GM12873 (cell line): ENCODE results near the gene FBXW8.

ENCODE experiments used
- TF ChIP-seq, protein P1 (sequence below): IDR thresholded peaks from 2 replicates; pipeline ENCODE4 v1.5.1; 2012; ENCODE audit warnings: low read depth, mild to moderate bottlenecking, moderate library complexity, low read length, control low read depth; ENCODE audit not compliant: insufficient read depth; ENCODE audit errors: missing control alignments

FBXW8 gene, protein sequence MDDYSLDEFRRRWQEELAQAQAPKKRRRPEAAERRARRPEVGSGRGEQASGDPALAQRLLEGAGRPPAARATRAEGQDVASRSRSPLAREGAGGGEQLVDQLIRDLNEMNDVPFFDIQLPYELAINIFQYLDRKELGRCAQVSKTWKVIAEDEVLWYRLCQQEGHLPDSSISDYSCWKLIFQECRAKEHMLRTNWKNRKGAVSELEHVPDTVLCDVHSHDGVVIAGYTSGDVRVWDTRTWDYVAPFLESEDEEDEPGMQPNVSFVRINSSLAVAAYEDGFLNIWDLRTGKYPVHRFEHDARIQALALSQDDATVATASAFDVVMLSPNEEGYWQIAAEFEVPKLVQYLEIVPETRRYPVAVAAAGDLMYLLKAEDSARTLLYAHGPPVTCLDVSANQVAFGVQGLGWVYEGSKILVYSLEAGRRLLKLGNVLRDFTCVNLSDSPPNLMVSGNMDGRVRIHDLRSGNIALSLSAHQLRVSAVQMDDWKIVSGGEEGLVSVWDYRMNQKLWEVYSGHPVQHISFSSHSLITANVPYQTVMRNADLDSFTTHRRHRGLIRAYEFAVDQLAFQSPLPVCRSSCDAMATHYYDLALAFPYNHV

DNA sequence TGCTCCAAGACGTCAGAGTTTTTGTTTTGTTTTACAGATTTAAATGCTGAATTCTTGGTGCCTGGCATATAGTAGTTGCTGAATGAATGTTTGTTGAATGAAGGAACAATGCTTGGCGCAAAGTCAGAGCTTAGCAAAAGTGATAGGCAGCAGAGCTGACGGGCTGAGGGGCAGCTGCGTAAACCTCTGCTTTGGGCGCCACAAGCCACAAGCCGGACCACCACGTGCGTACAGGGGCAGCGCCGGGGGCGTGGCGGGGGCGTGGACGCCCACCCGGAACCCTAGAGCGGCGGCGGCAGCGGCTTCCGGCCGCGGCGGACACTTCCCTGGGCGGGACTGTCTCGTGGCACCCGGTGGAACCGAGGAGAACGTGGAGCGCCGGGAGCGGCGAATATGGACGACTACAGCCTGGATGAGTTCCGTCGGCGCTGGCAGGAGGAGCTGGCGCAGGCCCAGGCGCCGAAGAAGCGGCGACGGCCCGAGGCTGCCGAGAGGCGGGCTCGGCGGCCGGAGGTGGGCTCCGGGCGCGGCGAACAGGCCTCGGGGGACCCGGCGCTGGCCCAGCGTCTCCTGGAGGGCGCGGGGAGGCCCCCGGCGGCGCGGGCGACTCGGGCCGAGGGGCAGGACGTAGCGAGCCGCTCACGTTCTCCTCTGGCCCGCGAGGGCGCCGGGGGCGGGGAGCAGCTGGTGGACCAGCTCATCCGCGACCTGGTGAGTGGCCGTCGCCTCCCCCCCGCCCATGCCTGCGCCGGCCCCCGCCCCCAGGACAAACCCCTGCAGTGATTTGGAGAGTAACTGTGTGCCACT is at the start of gene FBXW8:
Gene FBXW8 (plus strand): TSS at position 306 of the 807 bp plus-strand sequence. CDS start 88 bp downstream, at position 394.
- TF ChIP-seq, protein P1, sequence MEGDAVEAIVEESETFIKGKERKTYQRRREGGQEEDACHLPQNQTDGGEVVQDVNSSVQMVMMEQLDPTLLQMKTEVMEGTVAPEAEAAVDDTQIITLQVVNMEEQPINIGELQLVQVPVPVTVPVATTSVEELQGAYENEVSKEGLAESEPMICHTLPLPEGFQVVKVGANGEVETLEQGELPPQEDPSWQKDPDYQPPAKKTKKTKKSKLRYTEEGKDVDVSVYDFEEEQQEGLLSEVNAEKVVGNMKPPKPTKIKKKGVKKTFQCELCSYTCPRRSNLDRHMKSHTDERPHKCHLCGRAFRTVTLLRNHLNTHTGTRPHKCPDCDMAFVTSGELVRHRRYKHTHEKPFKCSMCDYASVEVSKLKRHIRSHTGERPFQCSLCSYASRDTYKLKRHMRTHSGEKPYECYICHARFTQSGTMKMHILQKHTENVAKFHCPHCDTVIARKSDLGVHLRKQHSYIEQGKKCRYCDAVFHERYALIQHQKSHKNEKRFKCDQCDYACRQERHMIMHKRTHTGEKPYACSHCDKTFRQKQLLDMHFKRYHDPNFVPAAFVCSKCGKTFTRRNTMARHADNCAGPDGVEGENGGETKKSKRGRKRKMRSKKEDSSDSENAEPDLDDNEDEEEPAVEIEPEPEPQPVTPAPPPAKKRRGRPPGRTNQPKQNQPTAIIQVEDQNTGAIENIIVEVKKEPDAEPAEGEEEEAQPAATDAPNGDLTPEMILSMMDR, result no peak

DNA sequence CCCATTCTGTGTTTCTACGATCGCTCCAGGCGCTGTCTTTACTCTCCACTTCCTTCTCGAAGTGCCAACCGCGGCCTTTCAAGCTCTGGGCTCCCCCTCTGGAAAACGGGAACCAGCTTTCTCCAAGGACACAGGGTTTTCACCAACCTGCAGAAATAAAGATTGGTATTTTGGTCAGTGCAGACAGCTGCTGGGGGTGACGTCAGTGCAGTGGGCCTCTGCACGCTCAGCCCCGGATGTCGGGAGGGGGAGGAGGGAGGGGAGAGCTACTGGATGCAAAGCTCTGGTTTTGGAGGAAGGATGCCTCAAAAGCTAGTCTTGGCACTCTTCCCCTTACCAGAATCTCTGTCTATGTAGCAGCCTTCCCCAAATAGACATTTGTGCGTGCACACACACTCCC is 49.4 kb upstream of the FBXW8 start:
- TF ChIP-seq, protein P1, result no peak

DNA sequence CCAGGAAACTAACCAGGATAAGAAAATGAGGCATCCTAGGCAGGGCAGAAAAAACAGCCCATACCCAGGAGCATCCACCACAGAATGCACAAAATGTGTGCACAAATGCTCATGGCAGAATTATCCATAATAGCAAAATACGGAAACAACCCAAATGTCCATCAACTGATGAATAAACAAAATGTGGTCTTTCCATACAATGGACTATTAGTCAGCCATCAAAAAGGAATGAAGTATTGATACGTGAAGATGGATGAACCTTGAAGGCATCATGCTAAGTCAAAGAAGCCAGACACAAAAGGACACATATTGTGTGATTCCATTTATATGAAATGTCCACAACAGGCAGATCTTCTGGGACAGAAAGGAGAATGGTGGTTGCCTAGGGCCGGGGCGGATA is 48.6 kb upstream of the FBXW8 start:
- TF ChIP-seq, protein P1, result no peak

DNA sequence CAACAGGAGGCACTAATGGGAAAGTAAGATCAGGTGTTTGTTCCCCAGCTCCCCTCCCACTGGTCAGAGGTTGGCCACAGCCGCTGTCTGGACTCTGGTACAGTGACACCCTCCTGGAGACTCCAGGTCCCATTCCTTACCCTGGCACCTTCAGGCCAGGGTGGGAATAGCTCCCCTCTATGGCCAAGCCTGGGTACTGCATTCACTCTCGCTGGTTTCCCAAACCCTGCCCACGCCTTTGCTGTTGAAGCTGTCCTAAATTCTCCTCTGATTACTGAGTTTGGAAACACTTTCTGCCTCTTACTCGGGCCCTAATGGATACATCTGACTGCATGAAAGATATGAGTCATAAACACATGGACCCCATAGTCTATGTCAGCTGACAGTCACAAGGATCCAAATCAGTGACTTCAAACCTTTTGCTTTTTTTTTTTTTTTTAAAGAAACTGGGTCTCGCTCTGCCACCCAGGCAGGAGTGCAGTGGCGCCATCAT is 47.4 kb upstream of the FBXW8 start:
- TF ChIP-seq, protein P1, result peak; percentile 86

DNA sequence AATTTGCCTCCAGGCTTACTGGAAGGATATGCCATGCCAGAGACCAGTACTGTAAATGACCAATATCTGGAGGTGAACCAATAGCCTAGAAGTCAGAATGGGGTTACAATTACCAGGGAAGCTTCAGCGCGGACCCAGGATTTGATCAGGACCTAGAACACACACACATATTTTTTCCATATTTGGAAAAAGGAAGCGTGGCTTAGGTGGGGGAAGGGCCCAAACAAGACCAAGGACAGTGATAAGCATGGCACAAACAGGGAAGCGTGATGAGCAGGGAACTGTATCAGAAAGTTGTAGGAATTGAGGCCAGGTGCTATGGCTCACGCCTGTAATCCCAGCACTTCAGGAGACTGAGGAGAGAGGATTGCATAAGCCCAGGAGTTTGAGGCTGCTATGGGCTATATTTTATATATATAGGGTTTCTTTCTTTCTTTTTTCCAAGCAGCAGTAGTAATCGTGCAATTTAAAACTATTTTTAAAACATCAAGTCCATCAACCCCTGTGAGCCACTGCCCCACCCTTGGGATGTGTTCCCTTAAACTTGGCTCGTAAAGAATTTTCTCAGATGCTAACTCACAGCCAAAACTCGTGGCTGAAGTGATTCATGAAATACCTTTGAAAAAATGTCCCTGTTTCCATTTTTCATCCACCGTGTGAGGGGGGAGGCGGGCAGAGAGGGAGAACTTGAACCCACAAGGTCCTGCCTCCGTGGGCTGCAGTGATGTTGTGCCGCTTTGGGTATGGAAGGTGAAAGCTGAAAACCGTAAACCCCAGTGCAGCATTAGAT is 46.2 kb upstream of the FBXW8 start:
- TF ChIP-seq, protein P1, result no peak

DNA sequence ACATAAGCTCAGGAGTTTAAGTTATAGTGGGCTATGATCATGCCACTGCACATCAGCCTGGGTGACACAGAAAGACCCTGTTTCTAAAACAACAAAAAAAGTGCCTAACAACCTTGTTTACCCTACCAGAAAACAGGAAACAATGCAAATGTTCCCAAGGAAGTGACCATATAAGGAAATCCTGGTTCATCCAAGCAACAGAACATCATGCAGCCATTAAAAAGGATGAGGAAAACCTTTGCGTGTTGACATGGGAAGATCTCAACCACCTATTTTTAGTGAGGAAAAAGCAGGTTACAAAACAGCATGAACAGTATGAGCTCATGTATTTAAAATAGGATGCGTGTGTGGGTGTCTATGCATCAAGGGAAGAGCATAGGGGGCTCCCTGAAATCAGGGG is 43.2 kb upstream of the FBXW8 start:
- TF ChIP-seq, protein P1, result no peak
